Measurements from ENCODE around the gene CPNE2. TPM values are rescaled to one million over a fixed set of nuclear protein-coding genes. Genes with fewer than 3 reads are reported as not detected.

The CPNE2 gene
- total RNA-seq, 1 experiment from 2014 or later, result 18.6 TPM

GRCh38 chr16:57192720-57193486, 100.5 kb downstream of the CPNE2 start:
- no peak for DNase-seq (ENCODE audit: low read depth)

GRCh38 chr16:57194512-57194911, 102.1 kb downstream of the CPNE2 start:
- DNase-seq (ENCODE audit: low read depth), result peak; percentile 93

DNA sequence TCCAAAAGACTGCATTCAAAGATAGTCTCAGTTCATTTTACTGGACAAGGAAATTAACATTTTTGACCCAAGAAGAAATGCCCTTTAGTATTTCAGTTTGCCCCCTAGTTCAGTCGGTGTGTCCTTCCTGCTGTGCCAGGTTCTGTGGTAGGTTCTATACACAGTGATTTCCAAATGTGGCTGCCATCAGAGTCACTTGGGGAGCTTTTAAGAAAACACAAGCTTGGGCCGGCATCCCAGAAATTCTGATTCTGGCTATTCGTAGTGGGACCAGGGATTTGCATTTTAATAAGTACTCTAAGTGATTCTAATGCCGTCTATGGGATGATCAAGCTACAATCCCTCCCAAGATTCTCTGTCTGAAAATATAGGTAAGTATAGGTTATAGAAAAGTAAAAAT, 103.9 kb downstream of the CPNE2 start:
- DNase-seq (ENCODE audit: low read depth), result no peak

GRCh38 chr16:57196753-57197152, 104.4 kb downstream of the CPNE2 start:
- DNase-seq (ENCODE audit: low read depth), result no peak

Other genes starting within 250 kb of the CPNE2 start
- 0.11 TPM in 1 of 2 replicates, not detected in the other for gene SLC12A3, start 227.4 kb upstream of the CPNE2 start, total RNA-seq (2014; rRNA removed)
- 235 and 314 TPM in 2 replicates for gene HERPUD1, start 160.4 kb upstream of the CPNE2 start, total RNA-seq (2014; rRNA removed)
- not detected in 2 replicates for gene CETP, start 130.6 kb upstream of the CPNE2 start, total RNA-seq (2014; rRNA removed)
- gene NLRC5, start 103.0 kb upstream of the CPNE2 start, total RNA-seq (2014; rRNA removed), result 12.1 and 22.3 TPM in 2 replicates
- 102 and 109 TPM in 2 replicates for gene PSME3IP1, start 93.5 kb downstream of the CPNE2 start, total RNA-seq (2014; rRNA removed)
- 32.6 and 34.9 TPM in 2 replicates for gene RSPRY1, start 93.7 kb downstream of the CPNE2 start, total RNA-seq (2014; rRNA removed)
- 73.9 and 76.1 TPM in 2 replicates for gene ARL2BP, start 152.7 kb downstream of the CPNE2 start, total RNA-seq (2014; rRNA removed)
- not detected in 2 replicates for gene PLLP, start 192.1 kb downstream of the CPNE2 start, total RNA-seq (2014; rRNA removed)